ENCODE results near the gene MSI2. TPM values are rescaled to one million over a fixed set of nuclear protein-coding genes. Genes with fewer than 3 reads are reported as not detected.

The MSI2 gene
- total and polyA plus RNA-seq, 9 of the 15 experiments (the other 6 are each of a cell fraction or from before 2014, with no cell fraction given) = 4.6 to 61.8 (median 42.4) TPM

- no peak for TF ChIP-seq REST (IDR thresholded peaks at IDR 0.05; ENCODE audit: borderline replicate concordance)
- TF ChIP-seq REST (CRISPR knock-in tag; IDR thresholded peaks at IDR 0.05; ENCODE audit: low read depth) = no peak
- TF ChIP-seq CSDE1 (IDR thresholded peaks at IDR 0.05) = no peak
- TF ChIP-seq HDAC1 (IDR thresholded peaks at IDR 0.05) = no peak
- no peak for TF ChIP-seq PTTG1 (tag; IDR thresholded peaks at IDR 0.05; ENCODE audit: low read depth)
- TF ChIP-seq FOXP4 (CRISPR knock-in tag; IDR thresholded peaks at IDR 0.05; ENCODE audit: borderline replicate concordance) = no peak
- no peak for TF ChIP-seq TCF7 (IDR thresholded peaks at IDR 0.05; ENCODE audit: borderline replicate concordance)
- TF ChIP-seq, protein P1, sequence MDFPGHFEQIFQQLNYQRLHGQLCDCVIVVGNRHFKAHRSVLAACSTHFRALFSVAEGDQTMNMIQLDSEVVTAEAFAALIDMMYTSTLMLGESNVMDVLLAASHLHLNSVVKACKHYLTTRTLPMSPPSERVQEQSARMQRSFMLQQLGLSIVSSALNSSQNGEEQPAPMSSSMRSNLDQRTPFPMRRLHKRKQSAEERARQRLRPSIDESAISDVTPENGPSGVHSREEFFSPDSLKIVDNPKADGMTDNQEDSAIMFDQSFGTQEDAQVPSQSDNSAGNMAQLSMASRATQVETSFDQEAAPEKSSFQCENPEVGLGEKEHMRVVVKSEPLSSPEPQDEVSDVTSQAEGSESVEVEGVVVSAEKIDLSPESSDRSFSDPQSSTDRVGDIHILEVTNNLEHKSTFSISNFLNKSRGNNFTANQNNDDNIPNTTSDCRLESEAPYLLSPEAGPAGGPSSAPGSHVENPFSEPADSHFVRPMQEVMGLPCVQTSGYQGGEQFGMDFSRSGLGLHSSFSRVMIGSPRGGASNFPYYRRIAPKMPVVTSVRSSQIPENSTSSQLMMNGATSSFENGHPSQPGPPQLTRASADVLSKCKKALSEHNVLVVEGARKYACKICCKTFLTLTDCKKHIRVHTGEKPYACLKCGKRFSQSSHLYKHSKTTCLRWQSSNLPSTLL (IDR thresholded peaks at IDR 0.05) = no peak
- TF ChIP-seq SMARCA5 (IDR thresholded peaks at IDR 0.05) = no peak
- TF ChIP-seq, protein P2, sequence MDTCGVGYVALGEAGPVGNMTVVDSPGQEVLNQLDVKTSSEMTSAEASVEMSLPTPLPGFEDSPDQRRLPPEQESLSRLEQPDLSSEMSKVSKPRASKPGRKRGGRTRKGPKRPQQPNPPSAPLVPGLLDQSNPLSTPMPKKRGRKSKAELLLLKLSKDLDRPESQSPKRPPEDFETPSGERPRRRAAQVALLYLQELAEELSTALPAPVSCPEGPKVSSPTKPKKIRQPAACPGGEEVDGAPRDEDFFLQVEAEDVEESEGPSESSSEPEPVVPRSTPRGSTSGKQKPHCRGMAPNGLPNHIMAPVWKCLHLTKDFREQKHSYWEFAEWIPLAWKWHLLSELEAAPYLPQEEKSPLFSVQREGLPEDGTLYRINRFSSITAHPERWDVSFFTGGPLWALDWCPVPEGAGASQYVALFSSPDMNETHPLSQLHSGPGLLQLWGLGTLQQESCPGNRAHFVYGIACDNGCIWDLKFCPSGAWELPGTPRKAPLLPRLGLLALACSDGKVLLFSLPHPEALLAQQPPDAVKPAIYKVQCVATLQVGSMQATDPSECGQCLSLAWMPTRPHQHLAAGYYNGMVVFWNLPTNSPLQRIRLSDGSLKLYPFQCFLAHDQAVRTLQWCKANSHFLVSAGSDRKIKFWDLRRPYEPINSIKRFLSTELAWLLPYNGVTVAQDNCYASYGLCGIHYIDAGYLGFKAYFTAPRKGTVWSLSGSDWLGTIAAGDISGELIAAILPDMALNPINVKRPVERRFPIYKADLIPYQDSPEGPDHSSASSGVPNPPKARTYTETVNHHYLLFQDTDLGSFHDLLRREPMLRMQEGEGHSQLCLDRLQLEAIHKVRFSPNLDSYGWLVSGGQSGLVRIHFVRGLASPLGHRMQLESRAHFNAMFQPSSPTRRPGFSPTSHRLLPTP (IDR thresholded peaks at IDR 0.05; ENCODE audit: borderline replicate concordance, extremely low read depth, insufficient read length) = no peak
- no peak for TF ChIP-seq ILK (tag; IDR thresholded peaks at IDR 0.05; ENCODE audit: borderline replicate concordance, low read depth)
- no peak for TF ChIP-seq NRF1 (conservative IDR thresholded peaks at IDR 0.05 in 1 of 2, IDR thresholded peaks at IDR 0.05 in 1 of 2)
Observed at GRCh38 chr17:57397402-57397801, 141.1 kb downstream of the MSI2 start (continued).

Measured in K562 (cell line).